Transverse colon (tissue), 4 donors: ENCODE results near the gene ALG8. TPM values are rescaled to one million over a fixed set of nuclear protein-coding genes. Genes with fewer than 3 reads are reported as not detected.

Experiments
- DNase-seq: peaks from one replicate; pipeline ENCODE4 v3.0.0-alpha.2; 2019
- H3K27ac ChIP-seq, 4 donors: fragments of 200-600 bp; sonication (generic); 2 replicates each; pipeline ENCODE4 v1.5.1; 2016 to 2018; ENCODE audit warnings: inconsistent platforms in 4 of 4
- H3K27me3 ChIP-seq: fragments of 200-600 bp; sonication (generic); 2 replicates; pipeline ENCODE4 v1.5.1; 2017; ENCODE audit warnings: inconsistent platforms
- H3K36me3 ChIP-seq, 4 donors: fragments of 200-600 bp; sonication (generic); 2 replicates each; pipeline ENCODE4 v1.5.1; 2017 to 2019; ENCODE audit warnings: inconsistent platforms in 4 of 4
- H3K4me1 ChIP-seq, 4 donors: fragments of 200-600 bp; sonication (generic); 2 replicates each; pipeline ENCODE4 v1.5.1; 2017 to 2020; ENCODE audit warnings: inconsistent platforms in 4 of 4
- H3K4me3 ChIP-seq, 4 donors: fragments of 200-600 bp; sonication (generic); 1 replicate in 1 of 4; 2 replicates in 3 of 4; pipeline versions ENCODE4 v1.5.1 to v1.6.1; 2017 to 2019; ENCODE audit warnings: inconsistent platforms in 4 of 4
- H3K9me3 ChIP-seq, 2 donors: fragments of 200-600 bp; sonication (generic); 2 replicates each; pipeline ENCODE4 v1.5.1; 2017 to 2019; ENCODE audit warnings: inconsistent platforms in 2 of 2
- CTCF ChIP-seq, 5 experiments: fragments of 200-600 bp in 3 of 5; fragments of 450-650 bp in 2 of 5; sonication (generic) in 3 of 5; IDR thresholded peaks; 1 replicate in 2 of 5; 2 replicates in 3 of 5; pipeline ENCODE4 v1.5.1; 2016 to 2017; ENCODE audit warnings: antibody characterized with exemption in 5 of 5, inconsistent platforms in 3 of 5, mild to moderate bottlenecking in 2 of 5, moderate library complexity in 1 of 5
- EP300 ChIP-seq: sonication (generic); formaldehyde crosslinking; IDR thresholded peaks from one replicate; pipeline ENCODE4 v1.6.1; 2017; ENCODE audit warnings: antibody characterized with exemption, low read depth
- POLR2A ChIP-seq: fragments of 450-650 bp; IDR thresholded peaks from one replicate; pipeline ENCODE4 v1.6.1; 2016; ENCODE audit warnings: antibody characterized with exemption, mild to moderate bottlenecking, moderate library complexity
- POLR2AphosphoS5 ChIP-seq, 3 donors: sonication (generic); formaldehyde crosslinking; IDR thresholded peaks; one replicate each; pipeline ENCODE4 v1.6.1; 2016; ENCODE audit warnings: antibody characterized with exemption in 3 of 3
- whole genome bisulfite sequencing, 2 donors: methylation state at CpG; one replicate each; pipeline ENCODE4 v1.1.5; 2018; ENCODE audit warnings: low coverage in 1 of 2; 5-methylcytosine and 5-hydroxymethylcytosine counted together
- in situ Hi-C, 4 donors: fragments of 200-750 bp; cut with MboI; loops; one replicate each; pipeline versions ENCODE4 v1.15.0 to v1.15.1; 2017; ENCODE audit warnings: low sequenced_read_pairs in 3 of 4, low pct_ligation_motif_present in 1 of 4, low pct_unique_long_range_greater_than_20kb in 1 of 4
- intact Hi-C: fragments of 100-400 bp; cut with DNase I; formaldehyde crosslinking; loops from one replicate; pipeline ENCODE4 v1.15.1; 2023; ENCODE audit warnings: low total_unique reads
- total RNA-seq, 4 donors: library from RNA; depleted of rRNA; stranded (reverse); fragments of >200 nt; gene quantifications; one replicate each; pipeline ENCODE4 v1.1.0, GENCODE V29; 2016

Gene ALG8
- total RNA-seq, 4 donors from 2014 or later: 4.9 to 28.9 (median 14.5) TPM

- H3K36me3 ChIP-seq: peaks cover 0 to 4% (median 0%) of the 10 kb centered on the region in 4 donors
- in situ Hi-C loops: no loop called here
- intact Hi-C loops: no loop called here
Observed at GRCh38 chr11:78110830-78111229, 28.6 kb downstream of the ALG8 start.

GRCh38 chr11:78110351-78110750 lies 29.1 kb downstream of the ALG8 start:
- WGBS, 2 donors: 92% methylated on average over 5 of the region's 5 CpGs; no CpG with 5 or more reads in 1 of the 2 donors
- Histone ChIP-seq H3K27ac (no peak overlapping the region), H3K4me1 (no peaks in the 10 kb centered on the region), H3K36me3 (peaks cover 0 to 4% (median 0%) of the 10 kb centered on the region in 4 donors), H3K9me3 (no peaks in the 10 kb centered on the region), H3K4me3 (no peak overlapping the region), H3K27me3 (no peaks in the 10 kb centered on the region)
- in situ Hi-C loops (no loop called here), intact Hi-C loops (no loop called here)
- DNase-seq: no peak
- no peak for TF ChIP-seq POLR2A
- no peak for TF ChIP-seq CTCF (IDR thresholded peaks at IDR 0.05)
- TF ChIP-seq POLR2AphosphoS5 (IDR thresholded peaks at IDR 0.05): no peak
- TF ChIP-seq EP300: no peak

More at GRCh38 chr11:78110830-78111229, 28.6 kb downstream of the ALG8 start:
- Histone ChIP-seq H3K9me3 (no peaks in the 10 kb centered on the region), H3K4me1 (no peaks in the 10 kb centered on the region), H3K4me3 (no peak overlapping the region), H3K27me3 (no peaks in the 10 kb centered on the region), H3K27ac (no peak overlapping the region)
- TF ChIP-seq CTCF (IDR thresholded peaks at IDR 0.05): no peak
- TF ChIP-seq EP300: no peak
- no peak for TF ChIP-seq POLR2A
- no peak for TF ChIP-seq POLR2AphosphoS5 (IDR thresholded peaks at IDR 0.05)
- 100% methylated on average over 2 of the region's 2 CpGs; no CpG with 5 or more reads in 1 of the 2 donors for WGBS, 2 donors
- no peak for DNase-seq

GRCh38 chr11:78109081-78110015 lies 30.1 kb downstream of the ALG8 start:
- Histone ChIP-seq H3K9me3 (no peaks in the 10 kb centered on the region), H3K4me3 (no peak overlapping the region), H3K4me1 (no peaks in the 10 kb centered on the region), H3K27ac (no peak overlapping the region), H3K36me3 (peaks cover 0 to 4% (median 0%) of the 10 kb centered on the region in 4 donors), H3K27me3 (no peaks in the 10 kb centered on the region)
- in situ Hi-C loops: no loop called here
- no peak for DNase-seq
- WGBS, 2 donors: 78 to 93% methylated on average over 3 of the region's 3 CpGs
- intact Hi-C loops: no loop called here
- TF ChIP-seq CTCF (IDR thresholded peaks at IDR 0.05) (no peak), POLR2AphosphoS5 (IDR thresholded peaks at IDR 0.05) (no peak), POLR2A (no peak)

GRCh38 chr11:78100676-78101472 lies 38.6 kb downstream of the ALG8 start:
- intact Hi-C loops: no loop called here
- in situ Hi-C loops: no loop called here
- DNase-seq: no peak
- Histone ChIP-seq H3K9me3 (no peaks in the 10 kb centered on the region), H3K27ac (no peak overlapping the region), H3K4me3 (no peak overlapping the region), H3K36me3 (peaks cover 0 to 8% (median 4%) of the 10 kb centered on the region in 4 donors), H3K4me1 (no peaks in the 10 kb centered on the region), H3K27me3 (no peaks in the 10 kb centered on the region)
- TF ChIP-seq EP300 (no peak), POLR2A (no peak)
- WGBS, 2 donors: 67 to 88% methylated on average over 1 to 2 of the region's 2 CpGs
